Stomach (tissue), 9 donors: ENCODE measurements around the gene JPH2. TPM values are rescaled to one million over a fixed set of nuclear protein-coding genes. Genes with fewer than 3 reads are reported as not detected.

Experiments used
- DNase-seq, 2 donors: peaks; one replicate each; pipeline versions ENCODE4 v3.0.0 to v3.0.0-alpha.2; 2013 to 2019
- H3K27ac ChIP-seq, 5 donors: fragments of 200-600 bp in 4 of 5; sonication (generic) in 4 of 5; one replicate each; pipeline ENCODE4 v1.5.1; 2013 to 2019; ENCODE audit warnings: mild to moderate bottlenecking in 1 of 5, moderate library complexity in 1 of 5
- H3K27me3 ChIP-seq, 3 donors: fragments of 200-600 bp; sonication (generic); one replicate each; pipeline ENCODE4 v1.5.1; 2017 to 2019; ENCODE audit warnings: mixed run types in 1 of 3
- H3K36me3 ChIP-seq, 4 donors: fragments of 200-600 bp; sonication (generic); 1 replicate in 3 of 4; 2 replicates in 1 of 4; pipeline ENCODE4 v1.5.1; 2016 to 2019
- H3K4me1 ChIP-seq, 4 donors: fragments of 200-600 bp; sonication (generic); one replicate each; pipeline ENCODE4 v1.5.1; 2016 to 2019
- H3K4me3 ChIP-seq, 4 donors: fragments of 200-600 bp; sonication (generic) in 3 of 4; one replicate each; pipeline ENCODE4 v1.5.1; 2016 to 2019; ENCODE audit warnings: mild to moderate bottlenecking in 1 of 4
- H3K9me3 ChIP-seq, 4 donors: fragments of 200-600 bp; sonication (generic); one replicate each; pipeline ENCODE4 v1.5.1; 2016 to 2019
- CTCF ChIP-seq, 7 experiments: fragments of 450-650 bp in 4 of 7; fragments of 200-600 bp in 3 of 7; sonication (generic) in 3 of 7; IDR thresholded peaks; one replicate each; pipeline ENCODE4 v1.5.1; 2016 to 2019; ENCODE audit warnings: antibody characterized with exemption in 7 of 7, control low read depth in 2 of 7, mild to moderate bottlenecking in 1 of 7
- EP300 ChIP-seq: sonication (generic); formaldehyde crosslinking; IDR thresholded peaks from one replicate; pipeline ENCODE4 v1.6.1; 2017; ENCODE audit warnings: antibody characterized with exemption
- POLR2A ChIP-seq, 4 donors: fragments of 450-650 bp; IDR thresholded peaks; one replicate each; pipeline ENCODE4 v1.6.1; 2016; ENCODE audit warnings: antibody characterized with exemption in 4 of 4, control low read depth in 2 of 4, mild to moderate bottlenecking in 1 of 4, moderate library complexity in 1 of 4
- POLR2AphosphoS5 ChIP-seq, 3 donors: sonication (generic); formaldehyde crosslinking; IDR thresholded peaks; one replicate each; pipeline ENCODE4 v1.6.1; 2016; ENCODE audit warnings: antibody characterized with exemption in 3 of 3
- WGBS, 5 donors: extraction: QIAGEN DNeasy Blood & Tissue Kit in 3 of 5; methylation state at CpG; one replicate each; pipeline versions ENCODE4 v1.1.5 to v1.1.7; 2013 to 2018; 5-methylcytosine and 5-hydroxymethylcytosine counted together
- intact Hi-C: fragments of 100-400 bp; cut with DNase I; formaldehyde crosslinking; loops from one replicate; pipeline ENCODE4 v1.15.1; 2023; ENCODE audit warnings: low total_unique reads
- polyA plus RNA-seq, 3 donors: library from polyadenylated mRNA; stranded (reverse); fragments of 200-250 nt; gene quantifications; one replicate each; pipeline ENCODE4 v1.2.3, GENCODE V29; 2013
- total RNA-seq, 5 donors: library from RNA; depleted of rRNA; stranded (reverse); fragments of >200 nt; gene quantifications; one replicate each; pipeline versions ENCODE4 v1.1.0 to v1.2.3, GENCODE V29; 2014 to 2016
- donor health status: healthy with polysubstance abuse.
- donor health status: Bipolar disorder and iron deficiency.
- donor health status: healthy.

Gene JPH2
- total and polyA plus RNA-seq, 8 donors = 0.15 to 51.9 (median 10.9) TPM

GRCh38 chr20:44081888-44082287, 105.1 kb downstream of the JPH2 start:
- TF ChIP-seq POLR2AphosphoS5 (IDR thresholded peaks at IDR 0.05) = no peak
- no peak for TF ChIP-seq CTCF (IDR thresholded peaks at IDR 0.05)
- TF ChIP-seq POLR2A (IDR thresholded peaks at IDR 0.05) = no peak
- TF ChIP-seq EP300 = no peak
- no peak overlapping the region for H3K4me3 ChIP-seq
- no peak for DNase-seq
- H3K36me3 ChIP-seq = no peaks in the 10 kb centered on the region
- intact Hi-C loops = no loop called here
- H3K27ac ChIP-seq = no peak overlapping the region
- peaks cover 0 to 12% (median 5%) of the 10 kb centered on the region in 4 donors for H3K4me1 ChIP-seq
- no peaks in the 10 kb centered on the region for H3K9me3 ChIP-seq
- no peaks in the 10 kb centered on the region for H3K27me3 ChIP-seq
- WGBS, 5 donors = 73 to 82% (median 76%) methylated on average over 5 of the region's 5 CpGs

- Histone ChIP-seq H3K27ac (no peak overlapping the region), H3K9me3 (no peaks in the 10 kb centered on the region), H3K4me1 (peaks cover 0 to 12% (median 5%) of the 10 kb centered on the region in 4 donors), H3K4me3 (no peak overlapping the region), H3K36me3 (no peaks in the 10 kb centered on the region), H3K27me3 (no peaks in the 10 kb centered on the region)
- TF ChIP-seq POLR2A (IDR thresholded peaks at IDR 0.05) (no peak), EP300 (no peak), CTCF (IDR thresholded peaks at IDR 0.05) (no peak), POLR2AphosphoS5 (IDR thresholded peaks at IDR 0.05) (no peak)
- no peak for DNase-seq
- intact Hi-C loops = no loop called here
- 57 to 86% (median 62%) methylated on average over 3 to 4 of the region's 4 CpGs for WGBS, 5 donors
These were observed 105.5 kb downstream of the JPH2 start for GRCh38 chr20:44081476-44081875.

DNA sequence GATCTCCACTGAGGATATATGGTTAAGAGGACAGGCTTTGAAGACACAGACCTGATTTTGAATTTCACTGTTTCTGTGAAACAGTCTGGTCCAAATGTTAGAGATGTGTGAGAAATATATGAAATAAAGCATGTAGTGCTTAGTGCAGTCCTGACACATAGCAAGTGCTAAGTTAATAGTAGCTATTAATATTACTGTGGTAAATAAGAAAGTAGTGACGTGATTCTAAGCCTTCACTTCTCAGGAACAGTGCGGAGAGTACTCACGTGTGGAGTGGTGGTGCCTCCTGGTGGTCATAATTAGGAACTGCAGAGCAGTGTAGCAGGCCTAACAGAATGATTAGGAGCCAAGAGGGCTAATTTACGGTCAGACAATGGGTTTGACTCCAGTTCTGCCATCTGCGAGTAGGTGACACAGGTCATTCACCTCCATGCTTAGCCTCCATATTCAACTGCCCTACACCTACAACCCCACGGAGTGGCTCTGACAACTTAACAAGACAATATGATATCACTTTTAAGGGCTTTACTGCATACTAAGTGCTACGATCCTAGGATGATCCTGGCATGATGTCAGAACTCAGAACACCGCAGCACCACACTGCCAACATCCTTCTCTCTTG, 106.2 kb downstream of the JPH2 start:
- H3K4me3 ChIP-seq = no peak overlapping the region
- TF ChIP-seq POLR2AphosphoS5 (IDR thresholded peaks at IDR 0.05) (peak in 2 of 3 donors; percentile 35 to 49), CTCF (IDR thresholded peaks at IDR 0.05) (peak in 6 of 7 experiments; percentile 90 to 100 (median 99)), POLR2A (IDR thresholded peaks at IDR 0.05) (no peak)
- WGBS, 5 donors = 15 to 19% (median 17%) methylated on average over 8 of the region's 8 CpGs
- H3K4me1 ChIP-seq = peaks cover 0 to 12% (median 5%) of the 10 kb centered on the region in 4 donors
- H3K36me3 ChIP-seq = no peaks in the 10 kb centered on the region
- no peak overlapping the region for H3K27ac ChIP-seq
- H3K27me3 ChIP-seq = no peaks in the 10 kb centered on the region
- H3K9me3 ChIP-seq = no peaks in the 10 kb centered on the region
- intact Hi-C loops = no loop called here
- peak; percentile 82 to 91 for DNase-seq

- no peaks in the 10 kb centered on the region for H3K27me3 ChIP-seq
- H3K27ac ChIP-seq = no peak overlapping the region
- peaks cover 0 to 13% (median 5%) of the 10 kb centered on the region in 4 donors for H3K4me1 ChIP-seq
- no peaks in the 10 kb centered on the region for H3K36me3 ChIP-seq
- TF ChIP-seq EP300 (no peak), CTCF (IDR thresholded peaks at IDR 0.05) (no peak), POLR2AphosphoS5 (IDR thresholded peaks at IDR 0.05) (no peak), POLR2A (IDR thresholded peaks at IDR 0.05) (no peak)
- DNase-seq = no peak
- no peak overlapping the region for H3K4me3 ChIP-seq
- intact Hi-C loops = no loop called here
- 49 to 67% (median 55%) methylated on average over 10 of the region's 10 CpGs for WGBS, 5 donors
- H3K9me3 ChIP-seq = no peaks in the 10 kb centered on the region
These were observed 106.9 kb downstream of the JPH2 start for GRCh38 chr20:44080064-44080463.
